ENCODE data around the gene ADIPOQ. TPM values are rescaled to one million over a fixed set of nuclear protein-coding genes. Genes with fewer than 3 reads are reported as not detected.
"Not testable (repeated sequence)": the region's sequence is repeated elsewhere in the genome, so short reads cannot be mapped to it uniquely, and the experiment has no call there.

The ADIPOQ gene
- polyA plus RNA-seq, 1 donor = 0.07 TPM

DNA sequence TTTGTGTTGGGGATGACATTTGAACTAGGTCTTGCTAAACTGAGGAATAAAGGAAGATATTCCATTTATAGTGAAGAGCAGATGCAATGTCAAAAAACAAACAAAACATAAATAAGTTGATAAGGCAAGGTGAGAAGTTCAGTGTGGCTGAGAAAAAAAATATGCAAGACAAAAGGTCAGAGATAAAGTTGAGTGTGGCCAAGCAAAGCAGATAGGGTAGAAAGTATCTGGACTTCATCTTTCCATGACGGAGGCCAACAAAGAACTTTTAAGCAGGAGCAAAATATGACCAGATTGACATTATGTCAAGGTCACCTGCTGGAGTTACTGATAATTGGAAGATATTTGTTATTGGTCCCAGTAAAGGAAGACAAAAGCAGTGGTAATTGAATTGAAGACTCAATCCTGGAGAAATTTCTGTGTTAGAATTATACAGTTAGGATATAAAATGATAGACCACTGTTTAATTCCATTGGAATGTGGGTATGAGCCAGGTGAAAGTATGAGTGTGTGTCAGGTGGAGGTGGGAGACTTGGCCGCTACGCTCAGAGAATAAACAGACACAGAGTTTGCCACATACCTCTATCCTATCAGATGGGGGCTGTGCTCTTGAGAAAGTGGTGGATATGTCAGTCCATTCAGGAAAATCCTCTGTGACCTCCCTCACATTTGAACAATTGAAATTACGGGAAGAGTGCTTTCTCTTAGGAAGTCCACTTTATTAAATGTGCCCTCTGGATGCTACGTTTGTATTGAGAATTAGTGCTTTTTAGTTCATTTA, 28.1 kb downstream of the ADIPOQ start:
- DNase-seq = no peak

- no peak for DNase-seq
Measured at GRCh38 chr3:186871403-186871924, 29.0 kb downstream of the ADIPOQ start.

- DNase-seq = not testable (repeated sequence)
Measured at GRCh38 chr3:186873796-186874195, 31.3 kb downstream of the ADIPOQ start.

GRCh38 chr3:186874216-186874615, 31.7 kb downstream of the ADIPOQ start:
- DNase-seq = not testable (repeated sequence)

GRCh38 chr3:186874841-186875240, 32.3 kb downstream of the ADIPOQ start:
- not testable (repeated sequence) for DNase-seq

DNA sequence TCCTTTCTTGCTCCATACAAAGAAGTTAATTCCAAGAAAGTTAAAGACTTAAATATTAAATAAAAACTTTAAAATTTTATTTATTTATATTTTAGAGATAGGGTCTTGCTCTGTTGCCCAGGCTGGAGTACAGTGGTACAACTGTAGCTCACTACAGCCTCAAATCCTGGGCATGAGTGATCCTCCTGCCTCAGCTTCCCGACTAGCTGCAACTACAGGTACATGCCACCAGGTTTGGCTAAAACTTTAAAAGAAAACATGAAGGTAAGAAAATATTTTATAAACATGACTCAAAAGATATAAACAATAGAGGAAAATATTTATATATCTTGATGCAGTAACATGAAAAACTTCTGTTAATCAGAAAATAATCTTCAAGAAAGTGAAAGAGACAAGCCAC, 33.2 kb downstream of the ADIPOQ start:
- DNase-seq = no peak

DNA sequence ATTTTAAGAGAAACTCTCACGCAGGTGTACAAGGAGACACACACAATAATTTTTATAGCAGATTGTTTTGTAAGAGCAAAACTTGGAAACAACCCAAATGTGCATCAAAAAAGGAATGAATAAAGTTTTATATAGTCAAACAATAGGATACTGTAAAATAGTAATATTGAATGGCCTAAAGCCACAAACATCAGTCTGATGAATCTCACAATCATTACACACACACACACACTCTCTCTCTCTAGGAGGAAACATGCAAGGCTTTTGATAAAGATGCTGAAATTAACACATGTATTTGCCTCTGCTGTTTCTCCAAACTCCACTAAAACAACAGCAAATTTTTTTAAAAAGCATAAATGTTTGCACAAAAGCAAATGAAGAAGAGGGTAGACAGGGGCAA, 37.3 kb downstream of the ADIPOQ start:
- DNase-seq = no peak

- no peak for DNase-seq
Measured at GRCh38 chr3:186880406-186880805, 37.9 kb downstream of the ADIPOQ start.

DNA sequence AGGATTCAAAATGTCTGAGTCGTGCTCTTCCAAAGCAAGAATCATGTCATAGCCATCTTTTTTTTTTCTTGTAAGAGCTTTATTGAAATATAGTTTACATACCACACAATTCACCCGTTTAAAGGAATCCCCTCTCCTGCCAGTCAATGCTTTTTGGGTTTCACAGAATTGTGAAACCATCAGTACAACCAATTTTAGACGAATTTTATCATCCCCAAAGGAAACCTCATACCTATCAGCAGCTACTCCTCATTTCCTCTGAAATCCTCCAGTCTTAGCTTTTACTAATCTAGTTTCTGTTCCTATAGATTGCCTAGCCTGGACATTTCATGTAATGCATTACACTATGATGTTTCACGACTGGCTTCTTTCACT, 39.6 kb downstream of the ADIPOQ start:
- no peak for DNase-seq

GRCh38 chr3:186882881-186883685, 40.6 kb downstream of the ADIPOQ start:
- no peak for DNase-seq

GRCh38 chr3:186883686-186884058, 41.2 kb downstream of the ADIPOQ start:
- no peak for DNase-seq

DNA sequence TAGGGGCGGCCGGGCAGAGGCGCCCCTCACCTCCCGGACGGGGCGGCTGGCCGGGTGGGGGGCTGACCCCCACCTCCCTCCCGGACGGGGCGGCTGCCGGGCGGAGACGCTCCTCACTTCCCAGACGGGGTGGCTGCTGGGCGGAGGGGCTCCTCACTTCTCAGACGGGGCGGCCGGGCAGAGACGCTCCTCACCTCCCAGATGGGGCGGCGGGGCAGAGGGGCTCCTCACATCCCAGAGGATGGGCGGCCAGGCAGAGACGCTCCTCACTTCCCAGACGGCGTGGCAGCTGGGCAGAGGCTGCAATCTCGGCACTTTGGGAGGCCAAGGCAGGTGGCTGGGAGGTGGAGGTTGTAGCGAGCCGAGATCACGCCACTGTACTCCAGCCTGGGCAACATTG, 42.4 kb downstream of the ADIPOQ start:
- not testable (repeated sequence) for DNase-seq

DNA sequence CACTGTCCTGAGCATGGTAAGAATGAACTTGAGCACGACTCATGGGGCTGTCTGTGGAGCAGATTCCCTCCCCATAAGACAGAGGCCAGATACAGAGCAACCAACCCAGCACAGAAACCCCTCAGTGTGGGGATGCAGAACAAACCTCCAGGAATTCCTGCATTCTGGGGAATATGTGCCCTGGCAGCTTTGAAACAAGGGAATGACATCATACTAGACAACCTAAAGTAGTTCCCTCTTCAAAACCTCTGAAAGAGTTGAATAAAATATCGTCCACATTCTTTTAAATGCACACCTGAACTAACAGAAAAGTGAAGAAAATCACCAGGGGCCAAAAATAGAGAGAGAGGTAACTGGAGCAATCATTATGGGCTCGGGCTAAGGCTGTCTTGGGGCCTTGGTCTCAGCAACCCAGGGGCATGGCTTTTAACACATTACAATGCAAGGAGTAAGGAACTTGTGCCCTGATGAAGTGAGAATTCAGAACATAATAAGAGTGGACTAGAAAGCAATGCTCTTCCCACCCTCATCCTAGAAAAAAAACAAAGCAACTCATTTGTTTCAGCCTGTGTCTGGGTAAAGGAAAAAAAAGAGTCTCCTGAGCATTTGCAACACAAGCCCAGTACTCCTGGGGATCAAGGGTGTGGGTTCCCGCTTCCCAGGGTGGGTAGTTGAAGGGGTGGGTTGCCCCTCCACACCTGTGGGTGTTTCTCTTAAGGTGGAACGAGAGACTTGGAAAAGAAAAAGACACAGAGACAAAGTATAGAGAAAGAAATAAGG, 43.9 kb downstream of the ADIPOQ start:
- no peak for DNase-seq

DNA sequence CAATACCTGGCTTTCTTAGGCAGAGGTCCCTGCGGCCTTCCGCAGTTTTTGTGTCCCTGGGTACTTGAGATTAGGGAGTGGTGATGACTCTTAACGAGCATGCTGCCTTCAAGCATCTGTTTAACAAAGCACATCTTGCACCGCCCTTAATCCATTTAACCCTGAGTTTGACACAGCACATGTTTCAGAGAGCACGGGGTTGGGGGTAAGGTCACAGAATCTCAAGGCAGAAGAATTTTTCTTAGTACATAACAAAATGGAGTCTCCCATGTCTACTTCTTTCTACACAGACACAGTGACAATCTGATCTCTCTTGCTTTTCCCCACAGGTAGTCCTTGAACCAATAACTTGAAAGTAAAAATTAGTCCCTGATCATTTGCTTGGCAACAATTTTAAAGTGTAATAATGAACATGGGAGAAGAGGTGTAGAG, 45.0 kb downstream of the ADIPOQ start:
- not testable (repeated sequence) for DNase-seq

DNA sequence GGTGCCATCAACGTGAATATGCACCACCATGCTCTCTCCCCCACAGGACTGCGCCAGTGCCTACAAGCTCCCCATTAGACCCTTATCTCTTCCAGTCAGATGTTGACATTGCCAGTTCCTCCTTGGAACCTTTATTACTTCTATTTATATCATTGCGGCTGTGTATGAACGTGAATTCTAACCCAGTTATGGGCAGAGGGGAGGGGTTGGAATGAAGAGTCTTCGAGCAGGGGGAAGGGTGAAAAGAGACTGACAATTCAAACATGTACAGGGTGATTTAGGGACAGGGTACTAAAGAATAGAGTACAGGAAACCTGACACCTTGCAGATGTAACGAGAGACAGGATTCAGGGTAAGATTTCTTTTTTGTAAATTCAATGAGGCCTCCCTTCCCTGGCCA, 46.1 kb downstream of the ADIPOQ start:
- peak; percentile 39 for DNase-seq

GRCh38 chr3:186889698-186890097, 47.2 kb downstream of the ADIPOQ start:
- not testable (repeated sequence) for DNase-seq

- DNase-seq = no peak
Measured at GRCh38 chr3:186890911-186891310, 48.4 kb downstream of the ADIPOQ start.

- DNase-seq = not testable (repeated sequence)
Measured at GRCh38 chr3:186893071-186893470, 50.6 kb downstream of the ADIPOQ start.

DNA sequence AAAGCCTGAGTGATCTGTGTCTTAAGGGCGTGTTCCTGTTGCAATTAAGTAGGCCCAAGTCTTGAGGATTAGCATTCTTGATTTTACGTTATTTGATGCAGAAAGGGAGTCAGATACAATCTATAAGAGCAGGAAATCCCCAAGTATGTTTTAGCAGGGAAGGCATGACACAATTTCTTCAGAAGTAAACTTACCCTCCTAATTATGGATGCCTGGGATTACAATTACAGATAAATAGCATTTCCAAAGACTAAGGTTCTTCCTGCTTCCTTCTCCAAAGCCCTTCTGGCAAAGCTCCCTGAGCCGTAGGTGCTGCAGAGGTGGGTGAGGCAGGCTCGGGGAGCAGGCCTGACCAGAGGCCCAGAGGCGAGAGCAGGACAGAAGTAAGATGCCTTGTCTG, 52.9 kb downstream of the ADIPOQ start:
- no peak for DNase-seq

DNA sequence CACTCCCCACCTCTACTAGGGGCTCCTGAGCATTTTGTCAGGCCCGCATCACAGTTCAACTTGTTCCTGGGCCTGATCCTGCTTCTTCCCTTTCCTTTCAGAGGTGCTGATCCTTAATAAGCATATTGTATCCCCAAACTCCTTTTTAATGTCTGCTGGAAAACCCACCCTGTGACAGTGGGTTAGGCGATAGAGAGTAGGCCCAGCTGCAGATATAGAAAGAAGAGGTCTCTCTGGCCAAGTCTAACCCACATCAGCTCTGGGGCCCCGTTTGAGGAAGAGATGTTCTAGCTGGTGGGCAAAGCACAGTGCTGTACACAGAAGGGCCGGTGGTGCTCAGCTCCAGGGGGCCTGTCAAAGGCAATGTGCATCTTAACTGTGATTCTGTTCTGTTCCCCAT, 53.5 kb downstream of the ADIPOQ start:
- DNase-seq = no peak

GRCh38 chr3:186896875-186897274, 54.4 kb downstream of the ADIPOQ start:
- peak; percentile 67 for DNase-seq

DNA sequence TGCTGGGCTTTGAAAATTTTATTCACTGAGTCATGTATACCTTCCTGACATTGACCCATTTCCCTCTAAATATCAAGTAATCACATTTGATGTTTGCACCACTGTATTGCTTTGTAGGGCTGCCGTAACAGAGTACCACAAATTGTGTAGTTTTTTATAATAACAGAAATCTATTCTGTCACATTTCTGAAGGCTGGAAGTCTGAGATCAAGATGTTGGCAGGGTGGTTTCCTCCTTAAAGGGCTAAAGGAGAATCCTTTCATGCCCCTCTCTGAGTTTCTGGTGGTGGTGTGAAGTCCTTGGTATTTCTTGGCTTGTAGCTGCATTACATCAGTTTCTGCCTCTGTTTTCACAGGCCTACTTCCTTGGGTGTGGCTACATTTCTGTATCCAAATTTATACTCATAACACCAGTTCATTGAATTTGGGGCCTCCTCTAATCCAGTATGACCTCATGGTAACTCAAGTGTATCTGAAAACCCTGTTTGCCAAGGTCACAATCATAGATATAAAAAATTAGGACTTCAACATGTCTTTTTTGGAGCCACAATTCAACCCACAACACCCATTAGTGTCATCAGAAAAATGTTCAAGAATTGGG, 58.7 kb downstream of the ADIPOQ start:
- DNase-seq = no peak

Measured in left kidney (tissue), 2 donors.